ENCODE measurements around the gene VAMP2. TPM values are rescaled to one million over a fixed set of nuclear protein-coding genes. Genes with fewer than 3 reads are reported as not detected.

Gene VAMP2
- total and polyA plus RNA-seq, 5 donors from 2014 or later = 42.7 to 205 (median 60.1) TPM

- peaks cover 26% of the 10 kb centered on the region for H3K27me3 ChIP-seq (ENCODE audit: control insufficient read depth, insufficient read depth, low read length)
- no peak overlapping the region for H3K27ac ChIP-seq (ENCODE audit: insufficient read depth, low read length, poor library complexity, severe bottlenecking)
- no peak for ATAC-seq (ENCODE audit: low read depth in 2 of 2)
- H3K36me3 ChIP-seq (ENCODE audit: control insufficient read depth, insufficient read depth, low read length) = no peaks in the 10 kb centered on the region
- H3K4me1 ChIP-seq (ENCODE audit: control insufficient read depth, insufficient read depth, low read length, poor library complexity, severe bottlenecking) = peaks cover 35% of the 10 kb centered on the region
- H3K4me1 Mint-ChIP-seq = peaks cover 16 to 41% (median 27%) of the 10 kb centered on the region in 4 donors
- peaks cover 11% of the 10 kb centered on the region for H3K36me3 Mint-ChIP-seq
- no peak overlapping the region for H3K27ac Mint-ChIP-seq
- H3K27me3 Mint-ChIP-seq = peaks cover 90% of the 10 kb centered on the region
- DNase-seq = peak in 1 of 3 donors; percentile 8
- no peaks in the 10 kb centered on the region for H3K9me3 ChIP-seq (ENCODE audit: control insufficient read depth in 2 of 2, low read length in 2 of 2)
- H3K4me3 Mint-ChIP-seq = peak overlapping the region in 2 of 4 donors; percentile 35 to 75
- peaks cover 0 to 11% (median 0%) of the 10 kb centered on the region in 7 donors for H3K9me3 Mint-ChIP-seq
- H3K4me3 ChIP-seq (ENCODE audit: low read depth, low read length) = no peak overlapping the region
Measured at GRCh38 chr17:8116776-8117175, 46.0 kb downstream of the VAMP2 start.

- H3K27ac ChIP-seq (ENCODE audit: insufficient read depth, low read length, poor library complexity, severe bottlenecking) = no peak overlapping the region
- H3K27me3 ChIP-seq (ENCODE audit: control insufficient read depth, insufficient read depth, low read length) = peaks cover 15% of the 10 kb centered on the region
- H3K9me3 ChIP-seq (ENCODE audit: control insufficient read depth in 2 of 2, low read length in 2 of 2) = no peaks in the 10 kb centered on the region
- ATAC-seq (ENCODE audit: low read depth in 2 of 2) (no peak), DNase-seq (no peak)
- peaks cover 0 to 6% (median 3%) of the 10 kb centered on the region in 4 donors for H3K4me1 Mint-ChIP-seq
- H3K9me3 Mint-ChIP-seq = peaks cover 0 to 3% (median 0%) of the 10 kb centered on the region in 7 donors
- peaks cover 53% of the 10 kb centered on the region for H3K27me3 Mint-ChIP-seq
- no peak overlapping the region for H3K4me3 ChIP-seq (ENCODE audit: low read depth, low read length)
- no peaks in the 10 kb centered on the region for H3K36me3 ChIP-seq (ENCODE audit: control insufficient read depth, insufficient read depth, low read length)
- peaks cover 10% of the 10 kb centered on the region for H3K4me1 ChIP-seq (ENCODE audit: control insufficient read depth, insufficient read depth, low read length, poor library complexity, severe bottlenecking)
- H3K4me3 Mint-ChIP-seq = peak overlapping the region in 3 of 4 donors; percentile 18 to 75 (median 39)
- H3K27ac Mint-ChIP-seq = peak overlapping the region in 1 of 3 donors; percentile 69
- H3K36me3 Mint-ChIP-seq = peaks cover 4% of the 10 kb centered on the region
Measured at GRCh38 chr17:8110907-8111306, 51.8 kb downstream of the VAMP2 start.

GRCh38 chr17:8110456-8110804, 52.3 kb downstream of the VAMP2 start:
- Mint-ChIP-seq H3K9me3 (peaks cover 0 to 3% (median 0%) of the 10 kb centered on the region in 7 donors), H3K36me3 (peaks cover 4% of the 10 kb centered on the region), H3K4me1 (peaks cover 0 to 6% (median 3%) of the 10 kb centered on the region in 4 donors), H3K27me3 (peaks cover 48% of the 10 kb centered on the region), H3K4me3 (peak overlapping the region in 2 of 4 donors; percentile 22 to 75), H3K27ac (peak overlapping the region in 1 of 3 donors; percentile 62)
- Histone ChIP-seq H3K27ac (ENCODE audit: insufficient read depth, low read length, poor library complexity, severe bottlenecking) (no peak overlapping the region), H3K4me3 (ENCODE audit: low read depth, low read length) (no peak overlapping the region), H3K27me3 (ENCODE audit: control insufficient read depth, insufficient read depth, low read length) (peaks cover 11% of the 10 kb centered on the region), H3K4me1 (ENCODE audit: control insufficient read depth, insufficient read depth, low read length, poor library complexity, severe bottlenecking) (peaks cover 10% of the 10 kb centered on the region), H3K36me3 (ENCODE audit: control insufficient read depth, insufficient read depth, low read length) (no peaks in the 10 kb centered on the region), H3K9me3 (ENCODE audit: control insufficient read depth in 2 of 2, low read length in 2 of 2) (no peaks in the 10 kb centered on the region)
- DNase-seq (no peak), ATAC-seq (ENCODE audit: low read depth in 2 of 2) (no peak)

DNA sequence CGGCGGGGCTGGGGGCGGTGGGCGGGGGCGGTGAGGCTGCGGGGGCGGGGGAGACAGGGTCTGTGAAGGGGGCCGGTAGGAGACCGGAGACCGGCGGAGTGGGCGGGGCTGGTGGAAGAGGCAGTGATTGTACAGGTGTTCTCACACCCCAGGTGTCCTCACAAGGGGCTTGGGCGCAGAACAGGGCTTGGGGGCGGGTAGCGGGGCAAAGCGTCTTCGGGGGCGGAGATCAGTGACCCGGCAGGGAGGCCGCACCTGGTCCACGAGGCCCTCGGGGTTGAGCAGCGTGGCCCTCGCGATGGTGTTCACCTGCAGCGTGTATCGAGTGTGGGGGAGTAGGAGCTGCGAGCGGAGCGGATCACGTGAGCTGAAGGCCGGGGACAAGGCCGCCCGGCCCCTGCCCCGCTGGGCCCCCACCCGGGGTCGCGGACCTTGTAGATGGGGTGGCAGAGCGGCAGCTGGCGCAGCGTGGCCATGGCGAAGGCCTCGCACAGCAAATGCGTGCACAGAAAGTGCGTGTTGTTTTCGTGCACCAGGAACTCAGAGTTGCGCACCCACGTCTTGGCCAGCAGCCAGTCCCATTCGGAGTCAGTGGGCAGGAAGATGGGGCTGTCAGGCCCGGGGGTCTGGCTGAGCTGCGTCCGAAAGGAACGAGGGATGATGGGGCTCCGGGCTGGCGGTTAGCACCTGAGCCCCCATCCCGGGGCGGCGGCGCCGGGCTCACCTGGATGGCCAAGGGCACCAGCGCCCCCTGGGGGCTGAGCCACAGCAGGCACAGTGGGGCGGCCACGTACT, 52.9 kb downstream of the VAMP2 start:
- Histone ChIP-seq H3K27me3 (ENCODE audit: control insufficient read depth, insufficient read depth, low read length) (peaks cover 9% of the 10 kb centered on the region), H3K4me1 (ENCODE audit: control insufficient read depth, insufficient read depth, low read length, poor library complexity, severe bottlenecking) (peaks cover 10% of the 10 kb centered on the region), H3K9me3 (ENCODE audit: control insufficient read depth in 2 of 2, low read length in 2 of 2) (no peaks in the 10 kb centered on the region), H3K4me3 (ENCODE audit: low read depth, low read length) (peak overlapping the region; percentile 35), H3K36me3 (ENCODE audit: control insufficient read depth, insufficient read depth, low read length) (no peaks in the 10 kb centered on the region), H3K27ac (ENCODE audit: insufficient read depth, low read length, poor library complexity, severe bottlenecking) (no peak overlapping the region)
- peaks cover 43% of the 10 kb centered on the region for H3K27me3 Mint-ChIP-seq
- H3K4me3 Mint-ChIP-seq = peak overlapping the region in 2 of 4 donors; percentile 70 to 81
- DNase-seq (peak; percentile 74 to 83 (median 77)), ATAC-seq (ENCODE audit: low read depth in 2 of 2) (peak; percentile 91 to 93)
- no peak overlapping the region for H3K27ac Mint-ChIP-seq
- H3K9me3 Mint-ChIP-seq = peaks cover 0 to 3% (median 0%) of the 10 kb centered on the region in 7 donors
- H3K4me1 Mint-ChIP-seq = peaks cover 0 to 6% (median 3%) of the 10 kb centered on the region in 4 donors
- peaks cover 4% of the 10 kb centered on the region for H3K36me3 Mint-ChIP-seq

Other genes with a start within 250 kb of the VAMP2 start
- 2.4 TPM for gene RNF227, start 246.7 kb downstream of the VAMP2 start, total RNA-seq
- gene RNF227, start 246.7 kb downstream of the VAMP2 start, polyA plus RNA-seq = 1 to 10 TPM in 3 of 4 donors, under 1 TPM in 1; 0.92 to 5.0 (median 2.9) TPM
- 8.0 TPM for gene KCNAB3, start 233.1 kb downstream of the VAMP2 start, total RNA-seq
- gene KCNAB3, start 233.1 kb downstream of the VAMP2 start, polyA plus RNA-seq = under 1 TPM in 3 of 4 donors, not detected in 1; 0.06 to 0.33 (median 0.08) TPM
- 114 TPM for gene TRAPPC1, start 231.0 kb downstream of the VAMP2 start, total RNA-seq
- gene TRAPPC1, start 231.0 kb downstream of the VAMP2 start, polyA plus RNA-seq = 100 to 1,000 TPM; 218 to 297 (median 243) TPM
- gene CNTROB, start 230.7 kb downstream of the VAMP2 start, total RNA-seq = 40.9 TPM
- gene CNTROB, start 230.7 kb downstream of the VAMP2 start, polyA plus RNA-seq = 10 to 100 TPM in 1 of 4 donors, 1 to 10 TPM in 3; 5.0 to 12.3 (median 7.1) TPM
- gene GUCY2D, start 160.3 kb downstream of the VAMP2 start, total RNA-seq = not detected
- under 1 TPM in 1 of 4 donors, not detected in 3; 0.23 TPM for gene GUCY2D, start 160.3 kb downstream of the VAMP2 start, polyA plus RNA-seq
- not detected for gene ALOX15B, start 123.9 kb downstream of the VAMP2 start, total RNA-seq
- not detected for gene ALOX15B, start 123.9 kb downstream of the VAMP2 start, polyA plus RNA-seq
- gene ALOX12B, start 75.2 kb downstream of the VAMP2 start, total RNA-seq = not detected
- gene ALOX12B, start 75.2 kb downstream of the VAMP2 start, polyA plus RNA-seq = under 1 TPM in 3 of 4 donors, not detected in 1; 0.53 to 0.68 (median 0.67) TPM
- 0.15 TPM for gene ALOXE3, start 44.4 kb downstream of the VAMP2 start, total RNA-seq
- gene ALOXE3, start 44.4 kb downstream of the VAMP2 start, polyA plus RNA-seq = under 1 TPM in 3 of 4 donors, not detected in 1; 0.18 to 0.51 (median 0.42) TPM
- not detected for gene HES7, start 38.8 kb downstream of the VAMP2 start, total RNA-seq
- not detected for gene HES7, start 38.8 kb downstream of the VAMP2 start, polyA plus RNA-seq
- 1,740 TPM for gene PER1, start 10.5 kb downstream of the VAMP2 start, total RNA-seq
- 1 to 10 TPM; 4.8 to 7.7 (median 6.2) TPM for gene PER1, start 10.5 kb downstream of the VAMP2 start, polyA plus RNA-seq
- gene TMEM107, start 13.4 kb upstream of the VAMP2 start, total RNA-seq = 27.3 TPM
- 10 to 100 TPM; 20.6 to 38.9 (median 29.9) TPM for gene TMEM107, start 13.4 kb upstream of the VAMP2 start, polyA plus RNA-seq
- gene BORCS6, start 27.2 kb upstream of the VAMP2 start, total RNA-seq = 10.1 TPM
- 10 to 100 TPM; 23.6 to 29.9 (median 25.4) TPM for gene BORCS6, start 27.2 kb upstream of the VAMP2 start, polyA plus RNA-seq
- 3.7 TPM for gene AURKB, start 47.6 kb upstream of the VAMP2 start, total RNA-seq
- gene AURKB, start 47.6 kb upstream of the VAMP2 start, polyA plus RNA-seq = 1 to 10 TPM; 1.5 to 5.3 (median 3.4) TPM
- gene CTC1, start 85.1 kb upstream of the VAMP2 start, total RNA-seq = 265 TPM
- 10 to 100 TPM; 20.2 to 32.4 (median 24.1) TPM for gene CTC1, start 85.1 kb upstream of the VAMP2 start, polyA plus RNA-seq
- gene PFAS, start 86.3 kb upstream of the VAMP2 start, total RNA-seq = 13.9 TPM
- 10 to 100 TPM in 3 of 4 donors, 1 to 10 TPM in 1; 7.4 to 12.7 (median 11.2) TPM for gene PFAS, start 86.3 kb upstream of the VAMP2 start, polyA plus RNA-seq
- gene RANGRF, start 125.7 kb upstream of the VAMP2 start, total RNA-seq = 40.0 TPM
- 100 to 1,000 TPM in 2 of 4 donors, 10 to 100 TPM in 2; 87.6 to 131 (median 99.0) TPM for gene RANGRF, start 125.7 kb upstream of the VAMP2 start, polyA plus RNA-seq
- 13.7 TPM for gene SLC25A35, start 132.5 kb upstream of the VAMP2 start, total RNA-seq
- 1 to 10 TPM in 3 of 4 donors, under 1 TPM in 1; 0.64 to 2.7 (median 1.7) TPM for gene SLC25A35, start 132.5 kb upstream of the VAMP2 start, polyA plus RNA-seq
- gene ARHGEF15, start 147.3 kb upstream of the VAMP2 start, total RNA-seq = not detected
- not detected for gene ARHGEF15, start 147.3 kb upstream of the VAMP2 start, polyA plus RNA-seq
- gene ODF4, start 176.9 kb upstream of the VAMP2 start, total RNA-seq = not detected
- not detected for gene ODF4, start 176.9 kb upstream of the VAMP2 start, polyA plus RNA-seq
- 2,192 TPM for gene RPL26, start 220.2 kb upstream of the VAMP2 start, total RNA-seq
- 1,000 to 10,000 TPM; 1,483 to 1,963 (median 1,650) TPM for gene RPL26, start 220.2 kb upstream of the VAMP2 start, polyA plus RNA-seq
- 0.81 TPM for gene RNF222, start 234.9 kb upstream of the VAMP2 start, total RNA-seq
- gene RNF222, start 234.9 kb upstream of the VAMP2 start, polyA plus RNA-seq = under 1 TPM in 2 of 4 donors, not detected in 2; 0.19 to 0.27 TPM

All from CD4-positive, CD25-positive, alpha-beta regulatory T cell (primary cell).